ENCODE measurements around the gene SH3RF2.

SH3RF2 gene

GRCh38 chr5:145903113-145903512, 33.3 kb upstream of the SH3RF2 start:
- DNase-seq = no peak
- H3K27me3 ChIP-seq (replicated peaks; ENCODE audit: insufficient read depth, low read length) = no peaks in the 10 kb centered on the region

GRCh38 chr5:145903867-145904266, 32.5 kb upstream of the SH3RF2 start:
- Histone ChIP-seq H3K4me3 (ENCODE audit: low read length) (no peak overlapping the region), H3K4me2 (ENCODE audit: low read depth, low read length) (no peak overlapping the region), H3K36me3 (replicated peaks; ENCODE audit: insufficient read depth, low read length) (no peaks in the 10 kb centered on the region), H3K4me1 (ENCODE audit: low read length) (no peaks in the 10 kb centered on the region), H2AFZ (ENCODE audit: low read length) (no peak overlapping the region), H3F3A (ENCODE audit: insufficient read depth, low read length) (no peaks in the 10 kb centered on the region), H3K27ac (ENCODE audit: low read length) (no peak overlapping the region), H3K9me2 (replicated peaks; ENCODE audit: insufficient read depth, low read length) (no peaks in the 10 kb centered on the region), H4K20me1 (ENCODE audit: insufficient read depth, low read length) (no peaks in the 10 kb centered on the region), H3K79me2 (ENCODE audit: low read length) (no peaks in the 10 kb centered on the region), H3K27me3 (replicated peaks; ENCODE audit: insufficient read depth, low read length) (no peaks in the 10 kb centered on the region), H3K9ac (ENCODE audit: low read length) (no peak overlapping the region), H3K9me3 (replicated peaks; ENCODE audit: insufficient read depth, low read length) (no peaks in the 10 kb centered on the region)
- TF ChIP-seq CTCF (IDR thresholded peaks at IDR 0.05; ENCODE audit: low read length) (no peak), EZH2 (optimal IDR thresholded peaks at IDR 0.05; ENCODE audit: low read depth, low read length) (no peak), EZH2phosphoT487 (IDR thresholded peaks at IDR 0.05; ENCODE audit: low read length) (no peak)
- DNase-seq = no peak

More at GRCh38 chr5:145903113-145903512, 33.3 kb upstream of the SH3RF2 start:
- no peaks in the 10 kb centered on the region for H3F3A ChIP-seq (ENCODE audit: insufficient read depth, low read length)
- no peaks in the 10 kb centered on the region for H3K36me3 ChIP-seq (replicated peaks; ENCODE audit: insufficient read depth, low read length)
- no peaks in the 10 kb centered on the region for H3K79me2 ChIP-seq (ENCODE audit: low read length)
- H3K9ac ChIP-seq (ENCODE audit: low read length) = no peak overlapping the region
- H2AFZ ChIP-seq (ENCODE audit: low read length) = no peak overlapping the region
- H3K4me2 ChIP-seq (ENCODE audit: low read depth, low read length) = no peak overlapping the region
- no peaks in the 10 kb centered on the region for H3K4me1 ChIP-seq (ENCODE audit: low read length)
- H3K9me2 ChIP-seq (replicated peaks; ENCODE audit: insufficient read depth, low read length) = no peaks in the 10 kb centered on the region
- no peak for TF ChIP-seq EZH2phosphoT487 (IDR thresholded peaks at IDR 0.05; ENCODE audit: low read length)
- no peak for TF ChIP-seq EZH2 (optimal IDR thresholded peaks at IDR 0.05; ENCODE audit: low read depth, low read length)
- TF ChIP-seq CTCF (IDR thresholded peaks at IDR 0.05; ENCODE audit: low read length) = no peak; the same call in 1 of the 2 replicates
- no peaks in the 10 kb centered on the region for H4K20me1 ChIP-seq (ENCODE audit: insufficient read depth, low read length)
- H3K9me3 ChIP-seq (replicated peaks; ENCODE audit: insufficient read depth, low read length) = no peaks in the 10 kb centered on the region
- no peak overlapping the region for H3K4me3 ChIP-seq (ENCODE audit: low read length)
- H3K27ac ChIP-seq (ENCODE audit: low read length) = no peak overlapping the region

DNA sequence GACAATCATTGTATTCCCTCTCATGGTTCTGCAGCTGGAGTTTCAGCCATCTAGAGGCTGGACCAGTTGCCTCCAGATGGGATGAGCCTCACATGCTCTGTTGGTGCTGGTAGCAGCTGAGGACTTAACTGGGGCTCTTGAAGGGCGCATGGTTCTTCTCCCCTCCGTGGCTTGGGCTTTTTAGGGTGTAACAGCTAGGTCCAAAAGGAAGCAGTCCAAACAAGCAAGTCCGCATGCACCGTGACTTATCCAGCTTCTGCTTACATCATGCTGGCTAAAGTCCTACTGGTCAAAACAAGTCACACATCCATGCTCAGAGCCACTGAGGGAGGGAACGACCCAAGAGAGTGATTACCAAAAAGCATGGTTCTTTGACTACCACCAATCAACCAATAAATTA, 31.6 kb upstream of the SH3RF2 start:
- Histone ChIP-seq H2AFZ (ENCODE audit: low read length) (no peak overlapping the region), H3K27ac (ENCODE audit: low read length) (no peak overlapping the region), H4K20me1 (ENCODE audit: insufficient read depth, low read length) (no peaks in the 10 kb centered on the region), H3K4me2 (ENCODE audit: low read depth, low read length) (no peak overlapping the region), H3K36me3 (replicated peaks; ENCODE audit: insufficient read depth, low read length) (no peaks in the 10 kb centered on the region), H3F3A (ENCODE audit: insufficient read depth, low read length) (no peaks in the 10 kb centered on the region), H3K4me3 (ENCODE audit: low read length) (no peak overlapping the region), H3K27me3 (replicated peaks; ENCODE audit: insufficient read depth, low read length) (no peaks in the 10 kb centered on the region), H3K4me1 (ENCODE audit: low read length) (no peaks in the 10 kb centered on the region), H3K79me2 (ENCODE audit: low read length) (no peaks in the 10 kb centered on the region), H3K9me2 (replicated peaks; ENCODE audit: insufficient read depth, low read length) (no peaks in the 10 kb centered on the region), H3K9ac (ENCODE audit: low read length) (no peak overlapping the region), H3K9me3 (replicated peaks; ENCODE audit: insufficient read depth, low read length) (no peaks in the 10 kb centered on the region)
- TF ChIP-seq CTCF (IDR thresholded peaks at IDR 0.05; ENCODE audit: low read length) = no peak
- TF ChIP-seq EZH2phosphoT487 (IDR thresholded peaks at IDR 0.05; ENCODE audit: low read length) = no peak
- no peak for TF ChIP-seq EZH2 (optimal IDR thresholded peaks at IDR 0.05; ENCODE audit: low read depth, low read length)
- no peak for DNase-seq
